ENCODE measurements around the gene RSPRY1.

- TF ChIP-seq RFX5 (IDR thresholded peaks at IDR 0.05): no peak
- no peak for TF ChIP-seq CBX2 (IDR thresholded peaks at IDR 0.05; ENCODE audit: borderline replicate concordance, low read depth)
- no peak for TF ChIP-seq ESRRA (IDR thresholded peaks at IDR 0.05; ENCODE audit: borderline replicate concordance, low read length)
- no peak for TF ChIP-seq POLR2A (IDR thresholded peaks at IDR 0.05; ENCODE audit: low read length)
- no peak for TF ChIP-seq CTCF (IDR thresholded peaks at IDR 0.05)
- TF ChIP-seq MAX (IDR thresholded peaks at IDR 0.05): no peak
- no peak for TF ChIP-seq TP53 (CRISPR knock-in tag; IDR thresholded peaks at IDR 0.05)
- TF ChIP-seq CHD2 (IDR thresholded peaks at IDR 0.05; ENCODE audit: low read length, partially characterized antibody): no peak
- no peak for TF ChIP-seq KDM5A (IDR thresholded peaks at IDR 0.05)
- no peak for TF ChIP-seq SREBF2 (IDR thresholded peaks at IDR 0.05)
- no peak for TF ChIP-seq SMC3 (IDR thresholded peaks at IDR 0.05)
- no peak for TF ChIP-seq REST (IDR thresholded peaks at IDR 0.05)
- TF ChIP-seq RAD21 (conservative IDR thresholded peaks at IDR 0.05 in 1 of 2, IDR thresholded peaks at IDR 0.05 in 1 of 2): no peak
Observed at GRCh38 chr16:57264381-57264780, 78.3 kb downstream of the RSPRY1 start.
